Right ventricle myocardium superior (tissue), 1 donor: ENCODE results near the gene MRPS23. TPM values are rescaled to one million over a fixed set of nuclear protein-coding genes. Genes with fewer than 3 reads are reported as not detected.
"Not testable (repeated sequence)": the region's sequence is repeated elsewhere in the genome, so short reads cannot be mapped to it uniquely, and the experiment has no call there.

Experiments used
- ATAC-seq: fragments of 200-7000 bp; cut with Tn5 transposase; one replicate; pipeline ENCODE4 v1.9.1; 2020; ENCODE audit warnings: mild to moderate bottlenecking; ENCODE audit not compliant: poor library complexity
- DNase-seq: peaks from one replicate; pipeline ENCODE4 v3.0.0-alpha.2; 2020
- intact Hi-C: fragments of 100-400 bp; cut with DNase I; formaldehyde crosslinking; loops from one replicate; pipeline ENCODE4 v1.11.2; 2022
- total RNA-seq: library from RNA; stranded (reverse); fragmentation: NEBNext Ultra II Directional; extraction: Animal tissue kit (Norgen Biotek cat#: 25700); gene quantifications from one replicate; pipeline ENCODE4 v1.2.1, GENCODE V29; 2021
- donor health status: DM: no; HTN: yes; CAD: no; lungs with severe emphysema.

The MRPS23 gene
- total RNA-seq, 1 donor from 2014 or later, result 89.8 TPM

DNA sequence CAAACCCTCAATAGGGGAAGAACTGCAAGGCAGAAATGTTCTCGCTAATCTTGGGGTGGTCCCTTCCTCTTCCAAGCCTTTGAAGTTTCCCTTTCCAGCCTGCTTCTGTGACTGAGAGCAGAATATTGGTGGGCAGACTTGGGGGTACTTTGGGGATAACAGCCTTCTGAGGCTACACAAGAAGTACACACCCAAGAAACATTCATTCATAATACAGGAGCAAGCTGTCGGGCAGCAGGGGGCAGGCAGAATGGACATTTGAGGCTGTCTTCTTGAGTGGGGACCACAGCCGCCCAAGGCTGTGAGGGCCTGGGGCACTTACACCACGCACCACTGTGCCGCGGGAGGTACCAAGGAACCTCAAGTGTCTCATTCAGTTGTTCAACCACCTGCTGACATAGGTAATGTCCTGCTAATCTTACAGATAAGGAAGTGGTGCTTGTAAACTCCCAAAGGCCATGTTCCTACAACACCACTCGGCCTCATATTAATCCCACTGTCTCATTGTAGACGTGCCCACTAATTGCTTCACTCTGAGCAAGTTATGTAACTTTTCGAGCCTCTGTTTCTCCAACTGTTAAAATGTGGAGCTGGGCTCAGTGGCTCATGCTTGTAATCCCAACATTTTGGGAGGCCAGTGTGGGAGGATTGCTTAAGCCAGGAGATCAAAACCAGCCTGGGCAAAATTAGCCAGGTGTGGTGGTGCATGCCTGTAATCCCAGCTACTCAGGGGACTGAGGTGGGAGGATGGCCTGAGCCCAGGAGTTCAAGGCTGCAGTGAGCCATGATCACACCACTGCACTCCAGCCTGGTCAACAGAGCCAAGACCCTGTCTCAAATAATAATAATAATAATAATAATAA, 2.5 kb upstream of the MRPS23 start:
- no peak for ATAC-seq
- intact Hi-C loops, result no loop called here
- no peak for DNase-seq

DNA sequence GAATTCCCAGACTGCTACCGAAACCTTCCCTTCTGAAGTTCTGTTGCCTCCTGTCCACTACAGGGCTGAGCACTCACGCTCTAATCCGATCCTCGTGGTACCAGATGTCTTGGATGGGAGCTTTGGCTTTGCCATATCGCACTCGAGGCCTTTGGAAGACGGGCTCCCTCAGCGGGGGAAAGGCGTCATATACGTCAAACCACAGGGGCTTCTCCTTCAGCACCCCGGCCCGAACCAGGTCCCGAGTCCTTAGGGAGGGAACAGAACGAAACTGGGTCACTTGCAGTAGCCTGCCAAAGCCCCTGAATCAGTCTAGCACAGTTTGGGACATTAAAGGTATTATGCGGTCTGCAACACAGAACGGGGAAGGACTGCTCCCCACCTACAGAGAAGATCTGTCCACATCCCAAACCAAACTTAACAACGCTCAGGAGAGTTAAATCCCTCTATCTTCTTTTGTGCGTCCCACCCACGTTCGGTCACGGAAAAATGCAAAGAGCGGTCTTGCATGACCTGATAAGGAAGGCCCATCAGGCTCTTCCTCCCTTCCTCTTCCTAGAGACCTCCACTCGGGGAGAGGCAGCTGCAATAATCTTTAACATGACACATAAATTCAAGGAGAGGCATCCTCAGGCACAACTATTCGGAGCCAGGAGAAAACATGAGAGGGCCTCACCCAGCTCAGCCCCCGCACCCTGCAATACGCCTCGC, 526 bp downstream of the MRPS23 start:
- intact Hi-C loops, result no loop called here
- ATAC-seq (no peak), DNase-seq (no peak)

DNA sequence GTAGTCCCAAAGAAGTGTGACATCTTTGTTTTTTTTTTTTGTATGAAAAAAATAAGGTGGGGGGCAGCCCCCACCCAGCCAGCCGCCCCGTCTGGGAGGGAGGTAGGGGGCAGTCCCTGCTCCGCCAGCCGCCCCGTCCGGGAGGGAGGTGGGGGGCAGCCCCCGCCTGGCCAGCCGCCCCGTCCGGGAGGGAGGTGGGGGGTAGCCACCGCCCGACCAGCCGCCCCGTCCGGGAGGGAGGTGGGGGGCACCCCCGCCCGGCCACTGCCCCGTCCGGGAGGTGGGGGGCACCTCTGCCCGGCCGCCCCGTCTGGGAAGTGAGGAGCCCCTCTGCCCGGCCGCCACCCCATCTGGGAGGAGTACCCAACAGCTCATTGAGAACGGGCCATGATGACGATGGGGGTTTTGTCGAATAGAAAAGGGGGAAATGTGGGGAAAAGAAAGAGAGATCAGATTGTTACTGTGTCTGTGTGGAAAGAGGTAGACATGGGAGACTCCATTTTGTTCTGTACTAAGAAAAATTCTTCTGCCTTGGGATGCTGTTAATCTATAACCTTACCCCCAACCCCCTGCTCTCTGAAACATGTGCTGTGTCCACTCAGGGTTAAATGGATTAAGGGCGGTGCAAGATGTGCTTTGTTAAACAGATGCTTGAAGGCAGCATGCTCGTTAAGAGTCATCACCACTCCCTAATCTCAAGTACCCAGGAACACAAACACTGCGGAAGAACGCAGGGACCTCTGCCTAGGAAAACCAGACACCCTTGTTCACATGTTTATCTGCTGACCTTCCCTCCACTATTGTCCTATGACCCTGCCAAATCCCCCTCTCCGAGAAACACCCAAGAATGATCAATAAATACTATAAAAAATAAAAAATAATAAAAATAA, 3.5 kb downstream of the MRPS23 start:
- ATAC-seq, intact Hi-C loops, DNase-seq: not testable (repeated sequence)

DNA sequence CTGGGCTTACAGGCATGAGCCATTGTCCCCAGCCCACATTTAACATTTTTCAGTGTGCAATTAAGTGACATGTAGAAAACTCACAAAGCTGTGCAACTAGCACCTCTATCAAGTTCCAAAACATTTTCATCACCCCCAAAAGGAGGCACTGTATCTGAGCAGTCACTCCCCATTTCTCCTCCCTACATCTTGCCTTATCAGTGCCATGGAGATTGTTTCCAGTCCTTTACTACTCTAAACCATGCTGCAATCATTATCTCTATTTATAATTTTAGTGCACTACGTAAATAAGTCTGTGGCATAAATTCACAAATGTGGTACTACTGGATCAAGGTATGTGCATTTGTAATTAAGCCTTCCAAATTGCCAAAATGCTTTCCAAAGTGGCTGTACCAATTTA, 7.6 kb downstream of the MRPS23 start:
- intact Hi-C loops, result no loop called here
- no peak for DNase-seq
- ATAC-seq, result no peak

DNA sequence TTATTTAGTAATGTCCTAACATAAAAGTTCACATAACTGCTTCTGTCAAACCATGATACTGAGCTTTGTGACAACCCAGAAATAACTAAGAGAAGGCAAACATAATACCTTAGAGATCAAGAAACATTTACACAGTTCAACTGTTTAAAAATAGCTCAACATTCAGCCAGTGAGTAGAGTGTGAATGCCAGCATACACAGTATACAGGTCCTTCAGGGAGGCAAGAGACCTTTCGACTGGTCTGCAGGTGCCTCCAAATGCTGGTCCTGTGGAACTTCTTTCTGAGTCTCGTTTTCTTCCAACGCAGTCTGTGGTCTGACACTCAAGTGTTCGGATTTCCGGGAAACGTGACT, 10.3 kb downstream of the MRPS23 start:
- DNase-seq, result no peak
- intact Hi-C loops, result no loop called here
- ATAC-seq, result peak; percentile 82

DNA sequence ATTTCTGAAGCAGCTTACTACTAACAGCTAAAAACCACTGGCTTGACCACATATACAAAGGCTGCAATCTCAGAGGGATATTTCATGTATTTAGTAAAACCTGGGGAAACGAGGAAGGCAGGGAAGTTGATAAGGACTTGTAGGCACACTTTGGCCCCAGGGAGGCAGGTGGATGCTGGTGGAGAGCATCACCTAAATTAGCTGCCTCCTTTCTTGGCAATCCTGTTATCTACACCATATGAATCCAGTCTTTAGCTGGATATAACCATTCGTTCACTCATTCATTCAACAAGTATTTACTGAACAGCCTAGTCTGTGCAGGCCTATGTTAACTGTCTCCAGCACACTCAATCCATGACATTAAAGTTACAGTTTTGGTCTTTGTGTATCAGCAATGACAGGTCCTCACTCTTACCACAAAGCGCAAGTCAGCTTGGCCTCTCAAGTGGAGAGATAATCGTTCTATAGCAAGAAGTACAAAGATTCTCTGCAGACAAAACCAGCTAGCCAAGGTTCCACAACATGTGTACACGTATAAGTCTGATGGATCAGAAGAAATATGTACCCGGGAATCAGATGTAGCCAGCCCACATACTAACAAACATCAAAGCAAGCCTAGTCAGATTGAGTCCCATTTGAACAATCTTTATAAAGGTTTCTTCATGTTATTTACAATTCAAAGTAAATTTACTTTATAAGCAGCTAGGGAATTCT, 10.8 kb downstream of the MRPS23 start:
- intact Hi-C loops, result no loop called here
- peak; percentile 1 for ATAC-seq

DNA sequence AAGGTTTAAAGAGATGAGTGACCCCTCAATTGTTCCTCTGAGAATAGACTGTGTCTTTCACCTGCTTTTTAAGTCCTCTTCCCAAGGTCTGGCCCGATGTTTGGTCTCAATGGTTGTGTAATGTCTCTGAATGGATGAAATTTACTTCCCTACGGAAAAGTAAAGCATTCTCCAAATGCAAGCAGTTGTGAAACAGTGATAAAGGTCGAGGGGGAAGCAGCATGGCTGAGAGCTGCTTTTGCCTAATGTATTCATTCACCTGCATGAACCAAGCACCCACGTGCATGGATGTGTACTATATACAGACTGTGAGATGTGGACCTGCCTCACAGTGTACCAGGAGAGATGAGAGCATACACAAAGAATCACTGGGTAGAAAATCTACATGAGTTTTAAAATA, 11.4 kb downstream of the MRPS23 start:
- ATAC-seq (no peak), DNase-seq (no peak)
- intact Hi-C loops, result no loop called here

More for the DNA sequence above, 10.8 kb downstream of the MRPS23 start:
- no peak for DNase-seq

DNA sequence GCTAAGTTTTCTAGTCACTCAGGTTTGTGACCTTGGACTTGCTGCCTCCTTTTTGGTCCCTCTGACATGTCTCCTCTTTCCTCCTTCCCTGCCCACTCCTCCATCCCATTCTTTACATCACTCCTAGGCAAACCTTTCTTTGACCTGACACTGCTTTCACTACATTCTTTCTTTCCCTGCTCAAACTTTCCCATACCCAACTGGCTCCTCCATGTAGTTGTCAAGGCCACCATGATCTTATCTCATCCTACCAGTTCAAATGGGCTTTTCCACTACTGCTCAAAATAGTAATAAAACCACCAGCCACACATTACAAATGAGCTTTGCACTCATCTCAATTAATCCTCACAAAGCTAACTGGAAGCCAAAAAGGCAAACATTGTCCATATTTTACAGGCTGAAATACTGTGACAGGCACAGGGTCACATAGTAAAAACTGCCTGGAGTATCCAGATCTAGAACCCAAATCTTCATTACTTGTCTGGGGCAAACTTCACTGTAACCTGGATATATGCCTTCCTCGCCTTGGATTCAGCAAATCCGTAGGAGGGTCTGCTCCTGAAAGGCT, 14.4 kb downstream of the MRPS23 start:
- intact Hi-C loops, result no loop called here
- ATAC-seq, result no peak
- DNase-seq, result no peak

DNA sequence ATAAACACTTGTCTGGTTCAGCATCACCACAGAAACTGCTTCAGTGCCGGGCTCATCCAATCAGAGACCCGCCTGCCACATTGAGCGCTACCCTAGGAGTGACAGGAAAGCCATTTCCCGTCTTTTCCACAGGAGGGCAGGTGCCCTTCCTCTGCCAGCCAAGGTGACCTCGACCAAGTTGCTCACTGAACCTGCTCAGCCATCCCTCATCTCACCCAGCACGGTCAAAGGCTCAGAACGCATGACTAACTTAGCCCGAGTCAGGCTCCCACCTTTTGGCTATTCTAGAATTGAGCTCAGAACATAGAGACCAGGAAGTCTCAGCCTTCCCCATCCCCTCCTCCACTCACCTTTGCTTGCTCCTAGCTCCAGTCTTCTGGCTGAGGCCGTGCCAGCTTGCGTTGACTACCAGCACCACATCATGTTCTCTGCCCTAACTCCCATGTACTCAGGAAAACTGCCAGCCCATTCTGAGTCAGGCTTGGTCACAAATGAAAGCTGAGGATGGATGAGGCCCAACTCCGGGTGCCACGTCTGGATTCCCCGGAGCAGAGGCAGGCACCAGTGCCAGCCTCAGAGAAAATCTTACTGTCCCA, 15.6 kb downstream of the MRPS23 start:
- ATAC-seq (peak; percentile 69), DNase-seq (peak; percentile 81)
- intact Hi-C loops, result loop anchor here (5.0 kb wide), 1 partner anchor 702 kb away; no protein-coding TSS in a partner anchor

DNA sequence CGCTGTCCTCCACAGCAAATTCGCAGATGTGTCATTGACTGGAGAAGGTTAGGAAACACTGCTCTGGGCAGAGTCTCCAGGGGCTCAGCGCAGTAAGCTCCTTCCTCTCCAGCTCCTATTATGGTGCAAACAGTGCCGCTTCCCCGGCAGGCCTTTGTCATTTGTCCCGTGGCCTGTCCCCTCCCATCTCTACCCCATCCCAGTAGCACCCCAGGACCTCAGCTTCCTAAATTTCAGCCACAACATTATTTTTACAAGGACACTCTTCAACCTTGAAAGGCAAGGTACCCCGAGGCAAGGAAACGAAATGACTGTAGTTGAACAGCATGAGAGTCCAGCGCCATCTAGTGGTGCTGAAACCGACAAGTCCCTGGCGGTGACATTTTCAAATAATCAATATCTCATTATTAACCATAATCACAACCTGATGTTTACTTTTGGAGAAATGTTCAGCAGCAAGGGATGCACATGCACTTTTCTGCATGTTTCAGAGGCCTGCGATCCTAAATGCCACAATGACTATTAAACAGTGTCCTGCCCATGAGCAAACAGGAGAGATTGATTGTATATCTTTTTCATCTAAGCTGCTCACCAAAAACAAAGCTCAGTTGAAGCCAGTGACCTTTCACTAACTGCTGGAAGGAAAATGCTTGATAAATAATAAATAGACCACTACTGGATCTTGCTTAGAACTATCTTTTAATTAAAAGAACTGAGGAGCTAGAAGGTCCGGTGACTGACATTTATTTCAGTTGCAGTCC, 16.5 kb downstream of the MRPS23 start:
- intact Hi-C loops, result loop anchor here (5.0 kb wide), 1 partner anchor 701 kb away; no protein-coding TSS in a partner anchor

DNA sequence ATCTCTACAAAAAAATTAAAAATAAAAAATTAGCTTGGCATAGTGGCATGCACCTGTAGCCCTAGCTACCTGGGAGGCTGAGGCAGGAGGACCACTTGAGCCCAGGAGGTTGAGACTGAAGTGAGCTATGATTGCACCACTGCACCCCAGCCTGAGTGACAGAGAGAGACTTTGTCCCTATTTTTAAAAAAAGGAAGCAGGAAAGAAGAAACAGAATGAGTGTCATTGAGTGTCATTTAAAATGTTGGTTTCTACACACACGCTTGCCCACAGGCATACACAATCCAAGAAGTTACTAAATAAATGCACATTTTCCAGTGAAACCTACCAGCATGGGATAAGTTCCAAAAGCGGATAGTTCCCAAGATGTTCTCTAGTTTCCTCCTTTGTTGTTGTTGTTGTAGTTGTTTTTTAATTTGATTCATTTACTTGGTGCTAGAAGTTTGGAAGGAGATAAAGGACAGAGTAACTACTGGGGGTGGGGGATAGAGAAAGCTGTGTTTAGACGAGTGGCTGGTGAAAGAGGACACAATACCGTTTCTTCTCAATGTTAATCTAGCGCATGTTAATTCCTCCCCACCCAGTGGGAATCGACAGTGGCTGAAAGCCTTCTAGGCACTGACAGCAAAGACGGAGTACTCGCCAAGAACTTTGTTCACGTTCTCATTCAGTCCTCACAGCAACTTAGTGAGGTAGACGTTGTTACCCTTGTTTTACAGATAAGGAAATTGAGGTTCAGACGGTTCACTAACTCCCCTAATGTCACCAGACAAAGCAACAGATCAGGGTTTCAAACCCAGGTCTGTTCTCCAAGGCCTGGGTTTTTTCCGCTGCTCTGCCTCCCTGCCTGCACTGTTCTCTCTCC, 17.3 kb downstream of the MRPS23 start:
- peak; percentile 20 for ATAC-seq
- no peak for DNase-seq
- intact Hi-C loops, result loop anchor here (5.0 kb wide), 1 partner anchor 700 kb away; no protein-coding TSS in a partner anchor

More for the DNA sequence above, 16.5 kb downstream of the MRPS23 start:
- ATAC-seq (peak; percentile 84), DNase-seq (peak; percentile 69)

DNA sequence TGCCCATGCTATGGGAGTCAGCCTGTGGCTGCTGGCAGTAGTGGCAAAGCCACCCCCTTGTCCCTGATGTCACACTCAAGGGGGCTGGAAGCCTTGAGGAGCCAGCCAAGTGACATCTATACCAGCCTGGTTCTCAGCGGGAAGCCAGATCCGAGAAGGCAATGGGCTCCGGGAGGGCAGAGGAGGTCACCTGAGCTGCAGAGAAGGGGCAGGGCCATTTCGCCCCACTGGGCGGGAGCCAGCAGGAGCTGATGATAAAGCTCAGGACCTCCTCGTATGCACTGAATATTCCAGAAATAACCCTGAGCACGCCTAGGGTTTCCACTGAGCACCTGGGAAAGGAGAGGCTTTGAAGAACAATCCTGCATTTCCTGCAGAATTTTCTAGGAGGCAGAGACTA, 19.0 kb downstream of the MRPS23 start:
- intact Hi-C loops, result loop anchor here (5.0 kb wide), 1 partner anchor 699 kb away; no protein-coding TSS in a partner anchor
- ATAC-seq (no peak), DNase-seq (no peak)

DNA sequence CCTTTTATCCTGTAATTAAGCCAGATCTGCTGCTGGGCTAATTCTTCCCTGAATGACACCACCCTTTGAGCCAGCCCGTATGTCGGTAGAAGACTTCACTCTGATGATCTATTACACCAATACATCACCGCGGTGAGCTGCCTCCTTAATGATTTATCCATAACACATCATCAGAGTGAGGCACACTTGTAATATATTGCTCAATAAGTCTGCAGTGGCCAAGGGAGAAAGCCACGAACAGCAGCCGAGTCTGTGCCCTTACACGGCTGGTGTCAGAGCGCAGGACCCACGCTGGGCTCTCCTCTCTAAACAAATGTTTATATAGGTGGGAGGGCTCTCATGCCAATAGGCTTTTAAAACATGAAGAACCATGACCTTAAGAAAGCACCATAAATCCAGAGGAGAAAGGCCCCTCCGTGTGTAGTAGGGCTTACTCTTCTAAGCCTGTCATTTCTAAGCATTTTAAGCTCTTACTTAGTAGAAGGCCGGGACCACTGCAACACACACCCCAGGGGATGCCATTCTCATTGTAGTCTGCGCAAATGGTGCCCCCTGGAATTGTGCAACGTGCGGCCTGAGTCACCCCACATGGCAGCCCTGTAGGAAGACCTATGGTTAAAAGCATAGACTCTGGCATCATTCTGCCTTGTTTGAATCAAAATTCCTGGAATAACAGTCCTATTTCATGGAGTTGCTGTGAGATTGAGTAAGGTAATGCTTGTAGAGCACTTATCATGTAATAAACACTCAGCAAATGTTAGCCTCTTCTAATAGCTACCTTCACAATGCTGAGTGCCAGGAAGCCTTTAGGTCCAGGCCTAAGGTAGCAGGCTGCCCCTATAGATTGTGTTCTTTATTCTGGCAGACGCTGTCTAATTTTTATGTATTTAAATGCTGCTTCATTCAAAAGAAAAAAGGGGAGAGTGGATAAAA, 26.1 kb downstream of the MRPS23 start:
- ATAC-seq (no peak), DNase-seq (no peak)
- intact Hi-C loops, result no loop called here

DNA sequence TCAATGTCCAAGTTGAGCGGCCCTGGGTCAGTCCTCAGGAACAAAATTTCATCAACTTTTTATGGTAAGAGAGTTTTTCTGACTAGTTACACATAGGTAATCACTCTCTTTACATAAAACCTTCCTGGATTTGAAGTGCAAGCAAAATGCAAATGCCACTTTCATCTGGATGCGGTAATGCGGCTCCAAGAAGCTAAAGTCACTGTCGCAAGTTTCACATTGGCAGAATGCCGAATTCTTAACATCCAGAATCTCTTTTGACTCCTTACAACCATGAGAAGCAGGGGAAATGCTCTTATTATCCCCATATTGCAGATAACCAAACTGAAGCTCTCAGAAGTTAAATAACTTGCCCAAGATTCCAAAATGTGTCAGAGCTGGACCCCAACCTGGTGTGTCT, 30.0 kb downstream of the MRPS23 start:
- no peak for ATAC-seq
- DNase-seq, result no peak
- intact Hi-C loops, result no loop called here

DNA sequence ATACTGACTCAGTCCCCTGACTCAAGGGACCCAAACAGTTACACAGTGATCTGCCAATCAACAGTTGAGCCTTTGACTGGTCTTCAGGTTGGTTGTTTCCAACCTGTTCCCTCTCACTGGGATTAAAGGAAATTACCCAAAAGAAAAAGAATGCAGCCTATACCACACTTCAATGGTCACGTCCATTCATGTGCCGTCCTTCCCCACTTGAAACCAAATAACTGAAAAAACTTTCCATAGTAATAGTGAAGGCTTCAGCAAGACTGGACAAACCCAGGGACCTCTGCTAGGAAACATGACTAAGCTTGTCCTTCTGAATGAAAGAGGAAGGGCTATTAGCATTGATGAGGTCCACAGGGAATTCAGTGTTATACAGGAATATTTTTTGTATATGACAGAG, 30.6 kb downstream of the MRPS23 start:
- DNase-seq, result no peak
- intact Hi-C loops, result no loop called here
- no peak for ATAC-seq
